ENCODE data around the gene KATNB1.
"Not testable (repeated sequence)": the region's sequence is repeated elsewhere in the genome, so short reads cannot be mapped to it uniquely, and the experiment has no call there.

GRCh38 chr16:57796014-57796413 is 60.4 kb downstream of the KATNB1 start:
- not testable (repeated sequence) for TF ChIP-seq CTCF, POLR2A, POLR2AphosphoS5 (IDR thresholded peaks at IDR 0.05)

Data from breast epithelium (tissue), 3 donors.